SK-N-SH treated with all-trans-retinoic acid at 6 μM for 48 hours (cell line): ENCODE results near the gene PTDSS2.

Experiments
- ARNTL ChIP-seq: fragments of 450-650 bp; formaldehyde crosslinking; IDR thresholded peaks from 2 replicates; pipeline ENCODE4 v1.5.0; 2020; ENCODE audit warnings: low read depth, mild to moderate bottlenecking, moderate library complexity, borderline replicate concordance
- GLIS3 ChIP-seq: fragments of 250-450 bp; sonication (Bioruptor Pico); IDR thresholded peaks from 2 replicates; pipeline ENCODE4 v1.5.0; 2020; ENCODE audit warnings: mild to moderate bottlenecking, moderate library complexity
- PATZ1 ChIP-seq: fragments of 250-450 bp; sonication (Bioruptor Pico); IDR thresholded peaks from 2 replicates; pipeline ENCODE4 v1.8.0; 2020; ENCODE audit warnings: mild to moderate bottlenecking, moderate library complexity, borderline replicate concordance
- PPARA ChIP-seq: fragments of 250-450 bp; sonication (Bioruptor Pico); IDR thresholded peaks from 2 replicates; pipeline ENCODE4 v1.5.0; 2020; ENCODE audit warnings: mild to moderate bottlenecking, borderline replicate concordance
- SNAI2 ChIP-seq: fragments of 250-450 bp; sonication (Bioruptor Pico); IDR thresholded peaks from 2 replicates; pipeline ENCODE4 v1.5.0; 2020; ENCODE audit warnings: mild to moderate bottlenecking, moderate library complexity
- TCF4 ChIP-seq: fragments of 250-450 bp; sonication (Bioruptor Pico); IDR thresholded peaks from 2 replicates; pipeline ENCODE4 v1.8.0; 2021; ENCODE audit warnings: mild to moderate bottlenecking, moderate library complexity, borderline replicate concordance
- TOX ChIP-seq: fragments of 250-450 bp; sonication (Bioruptor Pico); IDR thresholded peaks from 2 replicates; pipeline ENCODE4 v1.8.0; 2021; ENCODE audit warnings: mild to moderate bottlenecking, moderate library complexity, borderline replicate concordance
- ZFP3 ChIP-seq: fragments of 250-450 bp; sonication (Bioruptor Pico); IDR thresholded peaks from 2 replicates; pipeline ENCODE4 v1.5.0; 2020; ENCODE audit warnings: mild to moderate bottlenecking, moderate library complexity
- ZFP30 ChIP-seq: fragments of 450-650 bp; formaldehyde crosslinking; IDR thresholded peaks from 2 replicates; pipeline ENCODE4 v1.5.0; 2022; ENCODE audit warnings: mild to moderate bottlenecking, moderate library complexity
- ZNF70 ChIP-seq: fragments of 450-650 bp; formaldehyde crosslinking; IDR thresholded peaks from 2 replicates; pipeline ENCODE4 v1.5.0; 2020; ENCODE audit warnings: mild to moderate bottlenecking, moderate library complexity
- ZNF8 ChIP-seq: fragments of 450-650 bp; formaldehyde crosslinking; IDR thresholded peaks from 2 replicates; pipeline ENCODE4 v1.5.0; 2020; ENCODE audit warnings: mild to moderate bottlenecking, moderate library complexity
- TF ChIP-seq, protein P1 (sequence below): fragments of 250-450 bp; sonication (Bioruptor Pico); IDR thresholded peaks from 2 replicates; pipeline ENCODE4 v1.5.1; 2020; ENCODE audit warnings: low read depth, mild to moderate bottlenecking, moderate library complexity
- TF ChIP-seq, protein P2 (sequence below): fragments of 250-450 bp; sonication (Bioruptor Pico); IDR thresholded peaks from 2 replicates; pipeline ENCODE4 v1.5.0; 2020; ENCODE audit warnings: mild to moderate bottlenecking, moderate library complexity

DNA sequence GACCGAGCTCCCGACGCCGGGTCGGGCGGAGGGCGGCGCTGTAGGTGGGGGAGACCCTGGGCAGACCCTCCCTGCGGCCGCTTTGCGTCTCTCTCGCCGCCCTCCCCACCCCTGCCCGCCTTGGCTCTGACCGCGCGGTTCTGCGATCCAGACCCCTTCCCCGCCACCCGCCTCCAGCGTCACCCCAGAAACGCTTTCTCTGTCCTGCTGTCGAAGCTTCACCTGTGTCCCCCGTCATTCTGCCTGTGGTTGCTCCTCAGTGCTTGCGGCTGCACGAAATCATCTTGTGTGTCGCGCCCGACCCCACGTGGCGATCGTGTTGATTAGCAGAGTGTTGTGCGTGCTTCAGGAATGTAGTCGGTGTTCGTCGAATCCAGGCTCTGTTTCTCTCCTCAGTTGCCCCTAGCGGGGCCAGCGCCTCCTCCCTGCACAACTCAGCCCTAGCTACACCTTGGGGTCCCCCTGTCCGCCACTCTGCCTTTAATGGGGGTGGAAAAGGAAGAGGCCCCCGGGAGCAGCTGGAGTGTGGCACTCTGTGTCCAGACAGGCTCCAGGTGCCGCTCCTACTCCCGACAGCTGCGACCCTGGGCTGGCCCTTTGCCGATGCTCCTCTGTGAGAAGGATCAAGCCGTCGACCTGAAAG lies 851 bp downstream of the PTDSS2 start:
- TF ChIP-seq, protein P1, sequence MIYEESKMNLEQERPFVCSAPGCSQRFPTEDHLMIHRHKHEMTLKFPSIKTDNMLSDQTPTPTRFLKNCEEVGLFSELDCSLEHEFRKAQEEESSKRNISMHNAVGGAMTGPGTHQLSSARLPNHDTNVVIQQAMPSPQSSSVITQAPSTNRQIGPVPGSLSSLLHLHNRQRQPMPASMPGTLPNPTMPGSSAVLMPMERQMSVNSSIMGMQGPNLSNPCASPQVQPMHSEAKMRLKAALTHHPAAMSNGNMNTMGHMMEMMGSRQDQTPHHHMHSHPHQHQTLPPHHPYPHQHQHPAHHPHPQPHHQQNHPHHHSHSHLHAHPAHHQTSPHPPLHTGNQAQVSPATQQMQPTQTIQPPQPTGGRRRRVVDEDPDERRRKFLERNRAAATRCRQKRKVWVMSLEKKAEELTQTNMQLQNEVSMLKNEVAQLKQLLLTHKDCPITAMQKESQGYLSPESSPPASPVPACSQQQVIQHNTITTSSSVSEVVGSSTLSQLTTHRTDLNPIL (CRISPR knock-in tag) = no peak
- TF ChIP-seq SNAI2 = no peak
- TF ChIP-seq ARNTL (CRISPR knock-in tag) = no peak
- TF ChIP-seq, protein P2, sequence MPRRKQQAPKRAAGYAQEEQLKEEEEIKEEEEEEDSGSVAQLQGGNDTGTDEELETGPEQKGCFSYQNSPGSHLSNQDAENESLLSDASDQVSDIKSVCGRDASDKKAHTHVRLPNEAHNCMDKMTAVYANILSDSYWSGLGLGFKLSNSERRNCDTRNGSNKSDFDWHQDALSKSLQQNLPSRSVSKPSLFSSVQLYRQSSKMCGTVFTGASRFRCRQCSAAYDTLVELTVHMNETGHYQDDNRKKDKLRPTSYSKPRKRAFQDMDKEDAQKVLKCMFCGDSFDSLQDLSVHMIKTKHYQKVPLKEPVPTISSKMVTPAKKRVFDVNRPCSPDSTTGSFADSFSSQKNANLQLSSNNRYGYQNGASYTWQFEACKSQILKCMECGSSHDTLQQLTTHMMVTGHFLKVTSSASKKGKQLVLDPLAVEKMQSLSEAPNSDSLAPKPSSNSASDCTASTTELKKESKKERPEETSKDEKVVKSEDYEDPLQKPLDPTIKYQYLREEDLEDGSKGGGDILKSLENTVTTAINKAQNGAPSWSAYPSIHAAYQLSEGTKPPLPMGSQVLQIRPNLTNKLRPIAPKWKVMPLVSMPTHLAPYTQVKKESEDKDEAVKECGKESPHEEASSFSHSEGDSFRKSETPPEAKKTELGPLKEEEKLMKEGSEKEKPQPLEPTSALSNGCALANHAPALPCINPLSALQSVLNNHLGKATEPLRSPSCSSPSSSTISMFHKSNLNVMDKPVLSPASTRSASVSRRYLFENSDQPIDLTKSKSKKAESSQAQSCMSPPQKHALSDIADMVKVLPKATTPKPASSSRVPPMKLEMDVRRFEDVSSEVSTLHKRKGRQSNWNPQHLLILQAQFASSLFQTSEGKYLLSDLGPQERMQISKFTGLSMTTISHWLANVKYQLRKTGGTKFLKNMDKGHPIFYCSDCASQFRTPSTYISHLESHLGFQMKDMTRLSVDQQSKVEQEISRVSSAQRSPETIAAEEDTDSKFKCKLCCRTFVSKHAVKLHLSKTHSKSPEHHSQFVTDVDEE (CRISPR knock-in tag) = no peak
- no peak for TF ChIP-seq ZFP3 (CRISPR knock-in tag)
- no peak for TF ChIP-seq ZNF8
- TF ChIP-seq ZNF70 = no peak
- no peak for TF ChIP-seq TOX (CRISPR knock-in tag)
- no peak for TF ChIP-seq PATZ1
- TF ChIP-seq ZFP30 (CRISPR knock-in tag) = no peak
- no peak for TF ChIP-seq TCF4 (CRISPR knock-in tag)
- no peak for TF ChIP-seq PPARA (CRISPR knock-in tag)
- no peak for TF ChIP-seq GLIS3 (CRISPR knock-in tag)
